Body of pancreas (tissue), 4 donors: Measurements from ENCODE around the gene KIAA0825.

Experiments used
- CTCF ChIP-seq, 7 experiments: fragments of 450-650 bp in 4 of 7; fragments of 200-600 bp in 3 of 7; sonication (generic) in 3 of 7; IDR thresholded peaks; one replicate each; pipeline ENCODE4 v1.5.1; 2016 to 2019; ENCODE audit warnings: antibody characterized with exemption in 7 of 7
- POLR2A ChIP-seq, 3 donors: fragments of 450-650 bp; IDR thresholded peaks; one replicate each; pipeline ENCODE4 v1.6.1; 2016; ENCODE audit warnings: antibody characterized with exemption in 3 of 3, mild to moderate bottlenecking in 2 of 3

- TF ChIP-seq CTCF (IDR thresholded peaks at IDR 0.05) (no peak), POLR2A (IDR thresholded peaks at IDR 0.05) (no peak)
Measured at GRCh38 chr5:94360382-94361130, 257.8 kb downstream of the KIAA0825 start.
